ENCODE results near the gene GRIN1.

The GRIN1 gene

GRCh38 chr9:137215196-137215986, 76.4 kb downstream of the GRIN1 start:
- no peak for DNase-seq (ENCODE audit: low read depth in 3 of 3)

GRCh38 chr9:137216188-137216965, 77.4 kb downstream of the GRIN1 start:
- DNase-seq (ENCODE audit: low read depth in 3 of 3): no peak

- no peak for DNase-seq (ENCODE audit: low read depth in 3 of 3)
Measured at GRCh38 chr9:137217276-137218211, 78.6 kb downstream of the GRIN1 start.

- no peak for DNase-seq (ENCODE audit: low read depth in 3 of 3)
Measured at GRCh38 chr9:137218212-137218753, 79.3 kb downstream of the GRIN1 start.
